GM18508 (cell line): ENCODE data around the gene TXLNB.

Source experiments
- ATAC-seq: cut with Tn5 transposase; IDR thresholded peaks from one replicate; pipeline ENCODE4 v1.9.1; 2021; ENCODE audit warnings: moderate number of reproducible peaks; ENCODE audit not compliant: insufficient read depth, unreplicated experiment

The TXLNB gene

DNA sequence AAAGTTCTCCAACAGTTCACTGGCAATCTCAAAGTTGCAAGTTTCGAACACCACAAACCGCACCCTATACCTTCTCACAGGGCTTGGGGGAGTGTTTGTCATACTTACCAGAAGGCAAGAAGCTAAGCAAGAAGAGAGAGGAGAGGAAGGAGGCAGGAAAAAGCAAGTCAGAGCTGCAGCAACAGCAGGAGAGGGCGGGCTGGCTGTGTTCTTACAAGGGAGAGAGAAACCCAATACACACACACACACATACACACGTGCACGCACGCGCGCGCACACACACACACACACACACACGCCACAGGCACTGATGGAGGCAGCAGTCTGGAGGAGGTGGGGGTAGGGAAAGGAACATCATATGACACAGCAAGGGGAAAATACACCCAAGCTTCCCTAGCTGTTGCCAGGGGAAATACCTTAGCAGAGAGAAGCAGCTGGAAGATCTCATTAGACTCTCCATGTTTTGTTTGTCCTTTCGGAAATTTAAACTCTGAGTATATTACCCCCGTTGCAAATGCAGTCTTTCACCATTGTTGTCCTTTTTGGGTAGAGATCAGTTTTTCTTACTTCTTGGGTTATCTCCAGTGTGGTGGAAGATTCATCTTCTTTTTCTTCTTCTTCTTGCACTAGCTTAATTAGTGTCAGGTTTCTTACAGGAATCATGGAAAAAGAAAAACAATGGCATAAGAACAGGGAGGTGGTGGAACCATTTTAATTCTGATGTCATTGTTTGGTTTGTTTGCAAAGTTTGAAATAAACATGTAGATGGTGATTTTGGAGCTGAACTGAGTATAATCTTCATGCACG lies at the start of gene TXLNB:
TXLNB (minus strand) TSS at position 186 of the 807 bp plus-strand sequence. CDS start 3,099 bp downstream, outside the sequence.
- ATAC-seq = no peak

DNA sequence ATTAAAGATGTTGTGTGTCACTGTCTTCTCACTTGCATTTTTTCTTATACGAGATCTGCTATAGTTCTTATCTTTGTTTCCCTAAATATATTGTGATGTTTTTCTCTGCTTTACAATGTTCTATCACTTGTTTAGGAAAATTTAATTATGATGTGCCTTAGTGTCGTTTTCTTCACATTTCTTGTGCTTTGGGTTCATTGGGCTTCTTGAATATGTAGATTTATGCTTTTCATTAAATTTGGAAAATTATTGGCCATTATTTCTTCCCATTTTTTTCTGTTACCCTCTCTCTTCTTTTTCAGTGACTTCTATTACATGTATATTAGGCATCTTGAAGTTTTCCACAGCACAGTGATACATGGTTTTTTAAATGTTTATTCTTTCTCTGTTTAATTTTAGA lies 49.3 kb upstream of the TXLNB start:
- no peak for ATAC-seq

DNA sequence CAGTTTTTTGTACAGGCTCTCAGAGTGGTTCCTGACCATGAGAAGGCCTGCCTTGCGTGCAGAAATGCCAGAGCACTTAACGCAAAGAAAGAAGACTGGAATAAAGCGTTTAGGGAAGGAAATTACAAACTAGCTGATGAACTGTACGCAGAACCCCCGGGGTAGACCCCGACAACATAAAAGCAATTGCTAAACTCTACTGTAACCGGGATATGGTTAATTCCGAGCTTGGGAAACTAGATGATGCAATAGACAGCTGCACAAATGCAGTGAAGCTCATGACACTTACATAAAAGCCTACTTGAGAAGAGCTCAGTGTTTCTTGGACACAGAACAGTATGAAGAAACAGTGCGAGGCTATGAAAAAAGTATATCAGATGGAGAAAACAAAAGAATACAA lies 47.0 kb upstream of the TXLNB start:
- ATAC-seq = no peak

DNA sequence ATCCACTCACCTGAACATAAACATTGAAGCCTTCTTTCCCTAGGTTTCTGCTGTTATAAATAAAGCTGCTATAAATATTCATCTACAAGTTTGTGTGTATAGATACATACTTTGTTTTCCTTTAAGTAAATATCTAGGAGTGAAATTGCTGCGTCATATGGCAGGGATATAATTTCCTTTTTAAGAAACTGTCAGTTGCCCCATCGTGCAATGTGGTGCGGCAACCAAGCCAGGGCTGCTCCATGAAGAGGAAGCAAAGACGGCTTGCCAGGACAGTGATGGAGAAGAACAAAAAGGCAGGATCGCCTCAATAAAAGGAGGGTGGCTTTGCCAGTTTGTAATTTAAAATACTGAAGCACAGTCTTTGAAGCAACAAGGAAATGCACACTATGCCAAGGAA lies 46.0 kb upstream of the TXLNB start:
- no peak for ATAC-seq

DNA sequence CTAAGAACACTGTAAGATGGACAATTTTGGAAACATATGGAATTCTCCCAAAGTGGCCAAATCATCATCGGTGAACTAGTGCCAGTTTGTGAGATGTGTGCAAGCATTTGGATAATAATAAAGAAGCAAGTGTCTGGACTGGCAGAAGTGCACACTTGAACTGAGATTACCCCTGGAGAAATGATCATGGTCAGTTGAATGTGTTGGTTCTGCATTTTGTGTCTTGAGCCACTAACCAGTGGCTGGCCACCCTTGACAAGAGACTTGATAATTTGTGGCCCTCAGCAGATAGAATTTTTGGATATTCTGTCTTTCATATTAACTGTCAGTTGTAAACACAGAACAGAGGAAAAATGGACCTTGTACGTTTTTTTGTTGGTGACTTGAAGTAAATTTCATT lies 45.2 kb upstream of the TXLNB start:
- no peak for ATAC-seq

DNA sequence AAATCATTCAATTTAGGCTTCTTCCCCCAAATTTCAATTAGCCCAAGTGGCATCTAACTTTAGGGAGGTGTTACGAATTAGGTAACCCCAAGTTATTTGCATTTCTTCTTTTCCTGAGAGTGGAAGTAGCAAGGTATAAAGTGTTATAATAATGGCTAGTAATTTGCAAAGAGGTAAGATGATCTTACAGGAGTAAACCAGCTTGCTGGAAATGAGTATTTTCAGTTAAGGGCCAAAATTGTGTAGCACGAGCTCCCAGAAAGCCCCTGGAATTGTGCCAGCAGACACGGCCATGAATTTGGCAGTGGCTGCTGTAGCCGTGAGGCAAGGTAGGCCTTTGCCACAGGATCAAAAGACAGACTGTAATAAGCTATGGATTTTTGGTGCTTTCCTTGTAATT lies 44.7 kb upstream of the TXLNB start:
- no peak for ATAC-seq

DNA sequence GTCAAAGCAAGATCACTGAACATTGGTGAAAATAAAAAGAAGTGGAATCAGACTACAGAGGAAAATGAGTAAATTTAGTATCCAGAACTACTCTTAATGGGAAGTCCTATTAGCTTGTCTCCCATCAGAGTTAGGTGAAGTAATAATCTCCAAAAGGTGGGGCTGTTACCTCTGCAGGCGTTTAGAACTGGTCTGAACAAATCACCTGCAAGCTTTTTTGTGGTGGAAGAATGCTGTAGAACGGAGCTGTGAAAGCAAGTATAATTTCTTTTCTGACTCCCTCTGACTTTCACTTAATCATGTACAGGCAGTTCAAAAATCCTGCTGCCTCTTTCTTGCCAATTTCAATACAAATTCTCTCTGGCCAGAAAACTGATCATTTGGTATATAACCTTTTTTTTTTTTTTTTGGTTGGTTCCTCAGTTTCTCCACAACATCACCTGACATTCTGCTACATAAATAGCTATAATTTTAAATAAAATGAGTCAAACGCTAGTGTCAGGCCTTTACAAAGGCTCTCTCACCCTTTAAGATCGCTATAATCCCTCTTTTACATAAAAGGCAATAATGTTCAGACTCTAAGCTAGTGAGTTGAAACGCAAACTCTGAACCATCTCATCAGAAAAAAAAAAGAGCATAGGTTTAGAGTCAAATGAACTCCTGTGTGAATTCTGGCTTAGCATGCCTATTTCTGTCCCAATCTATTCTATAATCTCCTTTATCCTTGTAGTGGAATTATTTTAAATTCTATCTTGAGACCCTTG lies 43.8 kb upstream of the TXLNB start:
- no peak for ATAC-seq

DNA sequence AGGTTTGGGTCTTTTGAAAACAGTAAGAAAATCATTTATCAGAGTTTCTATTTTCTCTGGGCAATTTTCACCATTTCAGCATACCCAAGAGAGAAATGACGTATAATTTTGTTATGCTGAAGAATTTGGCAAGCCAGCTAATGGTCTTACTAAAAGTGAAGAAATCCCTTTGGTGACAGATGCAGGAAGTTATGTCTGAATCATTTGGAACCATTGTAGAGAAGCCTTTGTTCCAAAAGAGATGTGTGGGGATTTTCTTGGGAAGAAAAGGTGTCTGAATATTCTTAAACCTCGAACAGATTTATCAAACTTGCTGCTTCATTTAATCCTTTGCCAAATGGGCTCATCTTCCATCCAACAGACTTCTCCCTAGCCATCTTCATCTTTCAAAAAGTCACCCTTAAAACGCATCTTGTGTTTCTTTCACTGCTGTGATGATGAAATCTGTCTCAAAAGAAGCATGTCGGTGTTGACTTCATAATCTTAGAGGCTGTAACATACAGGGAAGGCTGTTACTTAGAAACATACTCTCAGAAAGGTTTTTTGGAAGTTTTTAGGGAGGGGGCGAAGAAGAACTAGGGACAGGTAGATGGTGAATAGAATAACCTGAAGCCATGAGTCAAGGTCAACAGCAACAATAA lies 43.1 kb upstream of the TXLNB start:
- no peak for ATAC-seq

DNA sequence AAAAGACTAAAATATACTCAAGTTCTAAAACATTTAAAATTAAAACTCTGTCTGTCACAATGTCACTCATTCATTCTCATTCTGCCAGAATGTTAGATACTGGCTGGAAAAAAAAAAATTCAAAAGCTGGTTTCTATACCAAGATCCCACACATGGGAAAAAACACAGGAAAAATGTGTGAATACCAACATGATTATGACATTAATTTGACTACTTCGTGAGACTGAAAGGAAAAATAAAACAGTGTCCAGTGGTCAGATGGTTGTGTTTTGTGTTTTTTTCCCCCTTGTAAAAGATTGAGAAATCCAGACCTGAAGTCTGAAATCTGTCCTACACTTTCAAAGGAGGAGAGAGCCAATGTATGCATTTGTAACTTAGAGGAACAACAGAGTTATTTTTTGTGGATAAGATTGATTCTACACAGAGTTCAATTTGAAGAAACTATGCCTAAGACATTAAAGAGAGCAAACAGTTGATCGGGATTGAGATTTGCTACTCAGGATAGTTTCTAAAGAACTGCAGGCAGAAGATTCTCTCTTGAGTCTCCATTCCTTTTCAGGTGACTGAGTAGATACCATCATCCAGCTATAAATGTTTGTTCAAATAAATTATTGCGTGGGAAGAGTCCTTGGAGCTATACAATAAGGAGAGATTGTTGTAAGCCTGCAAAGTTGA lies 39.2 kb upstream of the TXLNB start:
- ATAC-seq = no peak

DNA sequence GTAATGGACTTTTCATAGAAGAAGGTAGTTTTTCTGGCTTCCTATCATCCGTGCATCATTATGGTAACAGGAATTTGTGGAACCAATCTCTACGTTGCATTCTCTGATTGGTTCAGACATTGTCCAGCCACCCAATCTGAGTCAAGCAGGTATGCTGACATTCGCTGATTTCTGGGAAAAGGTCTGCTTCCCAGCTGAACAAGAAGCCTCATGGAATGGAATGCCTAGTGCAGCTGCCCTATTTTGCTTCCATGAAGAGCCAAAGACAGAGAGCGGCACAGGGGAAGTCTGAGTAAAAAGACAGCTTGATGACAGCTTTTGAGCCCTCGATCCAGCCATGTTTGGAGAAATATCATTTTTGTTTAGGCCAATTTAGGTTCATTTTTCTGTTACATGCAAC lies 38.5 kb upstream of the TXLNB start:
- no peak for ATAC-seq

DNA sequence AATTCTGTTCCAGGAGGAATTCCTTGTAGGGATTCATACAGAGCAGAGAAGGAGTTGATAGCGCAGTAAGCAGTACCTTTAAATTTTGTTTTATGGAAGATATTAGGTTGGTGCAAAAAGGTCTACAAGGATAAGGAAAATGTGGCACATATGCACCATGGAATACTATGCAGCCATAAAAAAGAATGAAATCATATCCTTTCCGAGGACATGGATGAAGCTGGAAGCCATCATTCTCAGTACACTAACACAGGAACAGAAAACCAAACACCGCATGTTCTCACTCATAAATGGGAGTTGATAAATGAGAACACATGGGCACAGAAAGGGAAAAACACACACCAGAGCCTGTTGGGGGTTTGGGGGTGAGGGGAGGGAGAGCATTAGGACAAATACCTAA lies 37.4 kb upstream of the TXLNB start:
- ATAC-seq = no peak

DNA sequence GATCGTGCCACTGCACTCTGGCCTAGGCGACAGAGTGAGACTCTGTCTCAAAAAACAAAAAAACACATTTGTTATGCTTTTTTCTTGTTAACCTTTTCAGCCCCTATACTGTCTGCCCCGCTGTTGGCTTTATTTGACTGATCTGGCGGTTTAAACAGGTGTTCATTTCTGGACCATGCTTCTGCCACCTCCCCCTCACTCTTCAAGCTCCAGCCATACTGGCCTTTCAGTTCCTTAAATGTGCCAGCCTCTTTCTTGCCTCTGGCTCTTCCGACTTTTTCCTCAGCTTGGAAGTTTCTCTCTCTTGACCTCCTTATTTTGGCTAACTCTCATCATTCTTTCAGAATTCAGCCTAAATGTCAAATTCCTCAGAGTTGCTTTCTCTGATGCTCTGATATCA lies 35.2 kb upstream of the TXLNB start:
- ATAC-seq = peak; percentile 45

DNA sequence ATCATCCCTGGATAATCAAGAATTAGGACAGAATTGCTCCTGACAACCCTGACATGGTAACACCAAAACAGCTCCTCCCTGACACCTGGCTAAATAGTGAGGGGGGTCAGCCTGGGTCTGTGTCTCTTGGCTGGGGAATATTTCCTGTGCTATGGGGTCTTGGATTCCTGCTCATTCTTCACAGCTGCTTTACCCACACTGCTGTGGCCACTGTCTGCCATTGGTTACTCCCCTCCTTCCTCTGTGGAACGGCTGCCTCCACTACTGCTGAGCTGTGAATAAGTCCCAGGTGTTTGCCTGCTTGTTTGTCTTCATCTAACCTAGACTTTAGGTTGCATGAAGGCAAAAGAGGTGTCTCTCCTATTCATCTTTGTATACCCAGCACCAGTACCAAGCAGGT lies 33.9 kb upstream of the TXLNB start:
- ATAC-seq = no peak

DNA sequence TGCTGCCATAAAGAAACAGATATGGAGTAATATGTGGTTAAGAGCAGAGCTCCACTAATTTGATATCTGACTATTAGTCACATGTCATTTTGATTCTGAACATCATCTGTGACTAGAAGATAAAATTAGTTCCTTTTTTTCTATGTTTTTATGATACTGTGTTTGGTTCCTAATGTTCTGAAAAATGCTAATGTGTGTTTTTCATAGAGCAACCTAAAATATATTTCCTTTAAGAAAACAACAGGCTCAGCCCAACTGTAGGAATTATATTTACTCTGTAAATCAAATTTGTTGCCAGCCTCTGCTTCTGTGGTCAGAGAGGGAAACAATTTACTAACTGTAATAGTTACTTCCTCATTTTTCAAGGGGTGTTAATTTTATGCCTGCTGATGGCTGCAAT lies 33.3 kb upstream of the TXLNB start:
- peak; percentile 44 for ATAC-seq

DNA sequence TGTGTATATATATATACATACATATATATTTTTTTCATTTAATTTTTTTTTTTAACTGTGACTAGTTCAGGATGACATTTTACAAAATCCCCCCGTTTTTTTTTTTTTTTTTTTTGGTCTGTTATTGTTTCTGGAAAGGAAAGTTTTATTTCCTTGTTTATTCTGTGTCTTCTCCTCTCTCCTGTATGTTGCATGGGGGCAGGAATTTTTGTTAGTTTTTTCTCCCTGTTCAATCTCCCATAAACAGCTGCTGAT lies 32.4 kb upstream of the TXLNB start:
- no peak for ATAC-seq

DNA sequence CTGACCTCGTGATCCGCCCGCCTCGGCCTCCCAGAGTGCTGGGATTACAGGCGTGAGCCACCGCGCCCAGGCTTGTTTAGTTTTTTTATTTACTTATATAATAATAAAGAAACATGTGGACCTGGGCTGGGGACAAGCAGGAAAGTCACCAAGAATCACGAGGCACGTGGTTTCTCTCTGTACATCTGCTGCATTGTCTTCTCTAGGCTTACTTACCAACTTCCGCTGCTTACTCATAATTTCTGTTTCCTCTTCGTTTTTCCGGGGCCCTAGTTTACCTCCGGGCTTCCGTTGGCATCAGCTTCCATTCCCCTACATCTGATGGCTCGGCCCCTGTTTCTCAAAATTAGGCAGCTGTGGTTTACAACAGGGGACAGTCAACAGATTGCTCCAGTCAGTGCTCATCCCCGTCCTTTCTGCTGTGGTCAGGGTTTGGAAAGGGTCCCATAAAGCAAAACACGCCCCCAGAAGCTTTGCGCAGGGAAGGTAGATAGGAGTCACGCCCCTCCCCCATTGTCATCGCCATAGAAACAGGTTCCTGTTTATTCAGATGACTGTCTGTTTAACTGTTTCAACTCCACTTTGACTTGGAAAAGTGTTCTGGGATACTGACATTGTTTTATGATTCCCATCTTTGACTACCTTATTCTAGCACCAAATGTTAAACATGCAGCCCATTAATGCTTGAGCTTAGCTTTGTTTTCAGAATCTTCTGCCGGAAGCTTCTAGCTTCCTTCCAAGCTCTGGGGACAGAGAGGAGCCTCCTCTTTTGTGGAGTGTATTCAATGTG lies 31.9 kb upstream of the TXLNB start:
- no peak for ATAC-seq

DNA sequence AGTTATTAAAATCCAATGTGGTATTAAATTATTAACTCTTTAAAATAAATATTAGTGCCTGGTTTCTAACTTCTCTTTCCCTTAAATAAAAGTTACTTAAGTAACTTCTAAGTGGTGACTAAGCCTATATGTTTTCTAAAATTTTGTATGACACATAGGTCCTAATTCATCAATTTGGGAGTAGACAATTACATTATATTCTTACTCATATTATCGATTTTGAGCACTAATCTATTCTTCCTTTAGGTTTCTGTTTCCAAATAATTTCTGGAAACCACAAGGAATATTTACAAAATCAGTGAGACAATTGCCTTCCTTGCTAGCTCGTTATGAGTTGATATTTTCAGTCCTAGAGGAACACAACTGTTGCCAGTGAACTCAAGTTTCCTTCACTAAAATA lies 28.3 kb upstream of the TXLNB start:
- ATAC-seq = no peak

DNA sequence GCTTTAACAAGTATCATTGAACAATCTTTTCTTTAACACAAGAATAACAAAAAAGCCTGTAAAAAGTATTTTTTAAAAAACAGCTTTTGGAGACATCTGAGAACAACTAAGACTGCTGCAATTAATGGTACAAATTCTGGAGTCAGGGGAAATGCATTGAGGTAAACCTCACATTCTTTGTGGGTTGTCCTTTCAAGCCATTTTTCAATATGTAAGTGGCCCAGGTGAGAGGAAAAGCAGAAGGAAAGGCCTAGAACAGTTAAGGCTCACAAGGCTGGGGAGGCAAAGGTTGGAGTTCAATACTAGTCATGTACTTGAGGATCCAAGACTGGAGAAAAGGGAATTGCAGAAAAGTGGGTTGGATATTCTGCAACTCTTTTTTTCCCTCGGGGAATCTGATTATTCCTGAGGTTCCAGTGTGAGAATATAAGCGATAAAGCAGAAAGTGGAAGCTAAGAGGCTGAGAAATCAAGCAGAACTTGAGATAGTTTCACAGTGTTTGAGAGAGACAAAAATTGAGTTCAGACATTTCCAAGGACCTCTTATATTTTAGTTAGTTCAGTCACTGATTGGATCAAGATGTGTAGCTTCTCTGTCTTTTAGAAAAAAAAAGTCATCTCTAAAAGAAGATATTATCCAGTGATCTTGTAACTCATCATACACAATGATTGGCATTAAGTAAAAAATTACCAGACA lies 25.0 kb upstream of the TXLNB start:
- no peak for ATAC-seq

DNA sequence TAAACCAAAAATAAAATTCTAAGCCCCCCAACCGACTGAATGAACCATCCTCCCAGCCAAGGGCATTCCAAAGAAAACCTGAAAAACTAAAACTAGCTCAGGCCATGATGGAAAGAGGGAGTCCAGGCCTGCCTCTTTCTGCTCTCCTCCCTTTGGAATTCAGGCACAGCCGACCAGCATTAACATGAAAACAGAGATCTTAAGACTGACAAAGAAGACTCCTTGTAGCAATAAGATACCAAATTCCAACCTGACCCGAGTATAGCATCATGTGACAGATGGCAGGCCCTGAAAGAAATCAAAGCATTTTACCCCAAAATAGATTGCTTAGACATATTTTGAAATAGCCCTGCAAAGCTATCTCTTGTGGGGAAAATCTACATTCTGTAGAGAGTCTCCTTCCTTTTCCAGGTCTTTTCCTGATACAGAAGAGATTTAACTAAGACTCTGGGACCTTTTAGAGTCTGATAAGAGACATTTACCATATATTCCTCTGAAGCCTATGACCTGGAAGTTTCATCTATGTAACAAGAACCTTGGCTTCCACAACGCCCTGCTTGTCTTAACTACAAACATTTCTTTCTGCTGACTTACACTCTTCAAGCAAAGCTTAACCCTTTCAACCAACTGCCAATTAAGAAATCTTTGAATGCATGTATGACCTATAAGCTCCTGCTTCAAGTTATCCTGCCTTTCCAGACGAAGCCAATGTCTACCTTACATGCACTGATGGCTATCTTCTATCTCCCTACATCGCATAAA lies 22.2 kb upstream of the TXLNB start:
- no peak for ATAC-seq
